GM18508 (cell line): Measurements from ENCODE around the gene NCAPH2.

Source experiments
- ATAC-seq: cut with Tn5 transposase; IDR thresholded peaks from one replicate; pipeline ENCODE4 v1.9.1; 2021; ENCODE audit warnings: moderate number of reproducible peaks; ENCODE audit not compliant: insufficient read depth, unreplicated experiment

The NCAPH2 gene

GRCh38 chr22:50473855-50474671 lies 34.0 kb upstream of the NCAPH2 start:
- no peak for ATAC-seq

GRCh38 chr22:50474710-50475651 lies 33.0 kb upstream of the NCAPH2 start, which contains the start of gene SBF1:
Gene SBF1, minus strand, starts transcription at chr22:50475035. Its CDS starts 195 bp downstream, at chr22:50474840.
- ATAC-seq: no peak

- no peak for ATAC-seq
Measured at GRCh38 chr22:50475652-50476002, 32.4 kb upstream of the NCAPH2 start.

GRCh38 chr22:50476868-50477267 lies 31.2 kb upstream of the NCAPH2 start:
- no peak for ATAC-seq

- ATAC-seq: no peak
Measured at GRCh38 chr22:50477923-50478322, 30.1 kb upstream of the NCAPH2 start.

GRCh38 chr22:50479721-50480120 lies 28.3 kb upstream of the NCAPH2 start:
- ATAC-seq: no peak

GRCh38 chr22:50481045-50481439 lies 27.0 kb upstream of the NCAPH2 start:
- ATAC-seq: no peak

- no peak for ATAC-seq
Measured at GRCh38 chr22:50481440-50482106, 26.5 kb upstream of the NCAPH2 start, which contains the start of gene ADM2. Gene ADM2, plus strand, starts transcription at chr22:50481543. Its CDS starts 305 bp downstream, at chr22:50481848.

GRCh38 chr22:50482107-50483074 lies 25.6 kb upstream of the NCAPH2 start:
- no peak for ATAC-seq

- no peak for ATAC-seq
Measured at GRCh38 chr22:50483106-50483505, 24.9 kb upstream of the NCAPH2 start.

GRCh38 chr22:50483556-50483955 lies 24.5 kb upstream of the NCAPH2 start:
- no peak for ATAC-seq

- ATAC-seq: no peak
Measured at GRCh38 chr22:50483977-50484853, 23.8 kb upstream of the NCAPH2 start.

- no peak for ATAC-seq
Measured at GRCh38 chr22:50485221-50486131, 22.5 kb upstream of the NCAPH2 start.

GRCh38 chr22:50486561-50487289 lies 21.3 kb upstream of the NCAPH2 start, which contains the start of gene MIOX:
Gene MIOX, plus strand, starts transcription at chr22:50486859. Its CDS starts 39 bp downstream, at chr22:50486898.
- ATAC-seq: no peak

- ATAC-seq: no peak
Measured at GRCh38 chr22:50487290-50488005, 20.6 kb upstream of the NCAPH2 start.
